ENCODE data around the gene MLXIP.

DNA sequence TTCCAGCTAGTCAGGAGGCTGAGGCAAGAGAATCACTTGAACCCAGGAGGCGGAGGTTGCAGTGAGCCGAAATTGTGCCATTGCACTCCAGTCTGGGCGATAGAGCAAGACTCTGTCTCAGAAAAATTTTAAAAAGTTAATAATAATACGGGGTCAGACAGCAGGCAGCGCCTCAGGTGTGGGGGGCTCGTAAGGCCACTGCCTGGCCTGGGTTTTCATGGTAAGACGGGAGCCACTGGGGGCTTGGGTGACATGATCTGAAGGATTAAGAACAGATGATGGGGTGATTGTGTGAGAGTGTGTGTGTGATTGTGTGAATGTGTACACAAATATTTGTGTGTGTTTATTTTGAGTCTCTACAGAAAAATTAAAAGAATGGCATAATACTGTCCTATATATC, 33.3 kb upstream of the MLXIP start:
- TF ChIP-seq, protein P1, sequence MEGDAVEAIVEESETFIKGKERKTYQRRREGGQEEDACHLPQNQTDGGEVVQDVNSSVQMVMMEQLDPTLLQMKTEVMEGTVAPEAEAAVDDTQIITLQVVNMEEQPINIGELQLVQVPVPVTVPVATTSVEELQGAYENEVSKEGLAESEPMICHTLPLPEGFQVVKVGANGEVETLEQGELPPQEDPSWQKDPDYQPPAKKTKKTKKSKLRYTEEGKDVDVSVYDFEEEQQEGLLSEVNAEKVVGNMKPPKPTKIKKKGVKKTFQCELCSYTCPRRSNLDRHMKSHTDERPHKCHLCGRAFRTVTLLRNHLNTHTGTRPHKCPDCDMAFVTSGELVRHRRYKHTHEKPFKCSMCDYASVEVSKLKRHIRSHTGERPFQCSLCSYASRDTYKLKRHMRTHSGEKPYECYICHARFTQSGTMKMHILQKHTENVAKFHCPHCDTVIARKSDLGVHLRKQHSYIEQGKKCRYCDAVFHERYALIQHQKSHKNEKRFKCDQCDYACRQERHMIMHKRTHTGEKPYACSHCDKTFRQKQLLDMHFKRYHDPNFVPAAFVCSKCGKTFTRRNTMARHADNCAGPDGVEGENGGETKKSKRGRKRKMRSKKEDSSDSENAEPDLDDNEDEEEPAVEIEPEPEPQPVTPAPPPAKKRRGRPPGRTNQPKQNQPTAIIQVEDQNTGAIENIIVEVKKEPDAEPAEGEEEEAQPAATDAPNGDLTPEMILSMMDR (IDR thresholded peaks at IDR 0.05 in 2 of 3, conservative IDR thresholded peaks at IDR 0.05 in 1 of 3; ENCODE audit: borderline replicate concordance in 1 of 3, insufficient read depth in 1 of 3, low read depth in 2 of 3, low read length in 2 of 3): no peak
- TF ChIP-seq EZH2 (IDR thresholded peaks at IDR 0.05) (no peak), POLR2AphosphoS5 (IDR thresholded peaks at IDR 0.05; ENCODE audit: low read depth, low read length) (no peak), EGR1 (IDR thresholded peaks at IDR 0.05; ENCODE audit: low read depth) (no peak), POLR2A (IDR thresholded peaks at IDR 0.05; ENCODE audit: borderline replicate concordance, extremely low read depth, insufficient read depth, insufficient read length) (no peak)
- TF ChIP-seq, protein P2, sequence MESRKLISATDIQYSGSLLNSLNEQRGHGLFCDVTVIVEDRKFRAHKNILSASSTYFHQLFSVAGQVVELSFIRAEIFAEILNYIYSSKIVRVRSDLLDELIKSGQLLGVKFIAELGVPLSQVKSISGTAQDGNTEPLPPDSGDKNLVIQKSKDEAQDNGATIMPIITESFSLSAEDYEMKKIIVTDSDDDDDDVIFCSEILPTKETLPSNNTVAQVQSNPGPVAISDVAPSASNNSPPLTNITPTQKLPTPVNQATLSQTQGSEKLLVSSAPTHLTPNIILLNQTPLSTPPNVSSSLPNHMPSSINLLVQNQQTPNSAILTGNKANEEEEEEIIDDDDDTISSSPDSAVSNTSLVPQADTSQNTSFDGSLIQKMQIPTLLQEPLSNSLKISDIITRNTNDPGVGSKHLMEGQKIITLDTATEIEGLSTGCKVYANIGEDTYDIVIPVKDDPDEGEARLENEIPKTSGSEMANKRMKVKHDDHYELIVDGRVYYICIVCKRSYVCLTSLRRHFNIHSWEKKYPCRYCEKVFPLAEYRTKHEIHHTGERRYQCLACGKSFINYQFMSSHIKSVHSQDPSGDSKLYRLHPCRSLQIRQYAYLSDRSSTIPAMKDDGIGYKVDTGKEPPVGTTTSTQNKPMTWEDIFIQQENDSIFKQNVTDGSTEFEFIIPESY (IDR thresholded peaks at IDR 0.05; ENCODE audit: extremely low read depth, insufficient replicate concordance, low read length): no peak
- TF ChIP-seq, protein P3, sequence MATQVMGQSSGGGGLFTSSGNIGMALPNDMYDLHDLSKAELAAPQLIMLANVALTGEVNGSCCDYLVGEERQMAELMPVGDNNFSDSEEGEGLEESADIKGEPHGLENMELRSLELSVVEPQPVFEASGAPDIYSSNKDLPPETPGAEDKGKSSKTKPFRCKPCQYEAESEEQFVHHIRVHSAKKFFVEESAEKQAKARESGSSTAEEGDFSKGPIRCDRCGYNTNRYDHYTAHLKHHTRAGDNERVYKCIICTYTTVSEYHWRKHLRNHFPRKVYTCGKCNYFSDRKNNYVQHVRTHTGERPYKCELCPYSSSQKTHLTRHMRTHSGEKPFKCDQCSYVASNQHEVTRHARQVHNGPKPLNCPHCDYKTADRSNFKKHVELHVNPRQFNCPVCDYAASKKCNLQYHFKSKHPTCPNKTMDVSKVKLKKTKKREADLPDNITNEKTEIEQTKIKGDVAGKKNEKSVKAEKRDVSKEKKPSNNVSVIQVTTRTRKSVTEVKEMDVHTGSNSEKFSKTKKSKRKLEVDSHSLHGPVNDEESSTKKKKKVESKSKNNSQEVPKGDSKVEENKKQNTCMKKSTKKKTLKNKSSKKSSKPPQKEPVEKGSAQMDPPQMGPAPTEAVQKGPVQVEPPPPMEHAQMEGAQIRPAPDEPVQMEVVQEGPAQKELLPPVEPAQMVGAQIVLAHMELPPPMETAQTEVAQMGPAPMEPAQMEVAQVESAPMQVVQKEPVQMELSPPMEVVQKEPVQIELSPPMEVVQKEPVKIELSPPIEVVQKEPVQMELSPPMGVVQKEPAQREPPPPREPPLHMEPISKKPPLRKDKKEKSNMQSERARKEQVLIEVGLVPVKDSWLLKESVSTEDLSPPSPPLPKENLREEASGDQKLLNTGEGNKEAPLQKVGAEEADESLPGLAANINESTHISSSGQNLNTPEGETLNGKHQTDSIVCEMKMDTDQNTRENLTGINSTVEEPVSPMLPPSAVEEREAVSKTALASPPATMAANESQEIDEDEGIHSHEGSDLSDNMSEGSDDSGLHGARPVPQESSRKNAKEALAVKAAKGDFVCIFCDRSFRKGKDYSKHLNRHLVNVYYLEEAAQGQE (IDR thresholded peaks at IDR 0.05; ENCODE audit: low read depth): no peak
- TF ChIP-seq, protein P4, sequence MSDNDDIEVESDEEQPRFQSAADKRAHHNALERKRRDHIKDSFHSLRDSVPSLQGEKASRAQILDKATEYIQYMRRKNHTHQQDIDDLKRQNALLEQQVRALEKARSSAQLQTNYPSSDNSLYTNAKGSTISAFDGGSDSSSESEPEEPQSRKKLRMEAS (IDR thresholded peaks at IDR 0.05): no peak

Data from HCT116 (cell line).